GM12875 (cell line): ENCODE measurements around the gene CCDC197.

ENCODE experiments used
- H3K4me3 ChIP-seq: one replicate; pipeline ENCODE4 v1.5.1; 2011; ENCODE audit warnings: low read depth, low read length, control low read depth
- TF ChIP-seq, protein P1 (sequence below): IDR thresholded peaks from 2 replicates; pipeline ENCODE4 v1.5.1; 2011; ENCODE audit warnings: low read depth, mild to moderate bottlenecking, control low read depth, inconsistent platforms, low read length, moderate library complexity, borderline replicate concordance; ENCODE audit not compliant: insufficient read depth

CCDC197 gene

DNA sequence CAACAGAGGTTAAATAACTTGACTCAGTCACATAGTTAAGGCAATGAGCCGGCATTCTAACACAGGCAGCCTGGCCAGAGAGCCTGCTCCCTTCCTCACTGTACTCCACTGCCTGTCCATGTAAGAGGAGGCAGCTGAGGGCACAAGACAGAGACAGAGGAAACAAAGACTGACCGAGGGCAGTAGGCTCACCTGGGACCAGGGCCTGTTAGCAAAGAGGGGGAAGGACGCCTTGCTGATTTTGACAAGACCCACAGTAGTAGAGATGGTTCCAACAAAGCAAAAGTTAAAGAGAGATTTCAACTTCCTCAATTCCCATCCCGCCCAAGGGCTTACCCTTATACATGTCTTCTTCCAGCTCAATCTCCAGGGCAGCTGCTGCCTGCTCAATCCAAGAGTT lies 55.6 kb downstream of the CCDC197 start:
- TF ChIP-seq, protein P1, sequence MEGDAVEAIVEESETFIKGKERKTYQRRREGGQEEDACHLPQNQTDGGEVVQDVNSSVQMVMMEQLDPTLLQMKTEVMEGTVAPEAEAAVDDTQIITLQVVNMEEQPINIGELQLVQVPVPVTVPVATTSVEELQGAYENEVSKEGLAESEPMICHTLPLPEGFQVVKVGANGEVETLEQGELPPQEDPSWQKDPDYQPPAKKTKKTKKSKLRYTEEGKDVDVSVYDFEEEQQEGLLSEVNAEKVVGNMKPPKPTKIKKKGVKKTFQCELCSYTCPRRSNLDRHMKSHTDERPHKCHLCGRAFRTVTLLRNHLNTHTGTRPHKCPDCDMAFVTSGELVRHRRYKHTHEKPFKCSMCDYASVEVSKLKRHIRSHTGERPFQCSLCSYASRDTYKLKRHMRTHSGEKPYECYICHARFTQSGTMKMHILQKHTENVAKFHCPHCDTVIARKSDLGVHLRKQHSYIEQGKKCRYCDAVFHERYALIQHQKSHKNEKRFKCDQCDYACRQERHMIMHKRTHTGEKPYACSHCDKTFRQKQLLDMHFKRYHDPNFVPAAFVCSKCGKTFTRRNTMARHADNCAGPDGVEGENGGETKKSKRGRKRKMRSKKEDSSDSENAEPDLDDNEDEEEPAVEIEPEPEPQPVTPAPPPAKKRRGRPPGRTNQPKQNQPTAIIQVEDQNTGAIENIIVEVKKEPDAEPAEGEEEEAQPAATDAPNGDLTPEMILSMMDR = no peak
- no peak overlapping the region for H3K4me3 ChIP-seq

DNA sequence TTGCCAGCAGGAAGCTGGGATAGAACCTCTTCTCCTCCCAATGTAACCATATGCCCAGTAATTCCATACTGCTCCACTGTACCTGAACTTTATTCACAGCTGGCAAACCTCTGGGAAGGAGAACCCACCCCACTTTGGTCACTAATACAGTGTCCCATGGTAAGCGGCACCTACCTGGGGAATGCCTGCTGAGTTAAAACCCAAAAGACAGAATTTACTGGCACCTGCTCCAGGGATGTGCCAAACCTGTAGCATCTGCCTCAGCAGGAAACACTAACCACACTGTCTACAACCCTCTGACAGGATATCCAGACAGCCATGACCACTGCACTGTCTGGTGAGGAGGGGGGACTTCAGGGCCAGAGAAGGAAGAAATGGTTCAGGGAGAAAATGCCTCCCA lies 57.3 kb downstream of the CCDC197 start:
- TF ChIP-seq, protein P1 = no peak
- no peak overlapping the region for H3K4me3 ChIP-seq

DNA sequence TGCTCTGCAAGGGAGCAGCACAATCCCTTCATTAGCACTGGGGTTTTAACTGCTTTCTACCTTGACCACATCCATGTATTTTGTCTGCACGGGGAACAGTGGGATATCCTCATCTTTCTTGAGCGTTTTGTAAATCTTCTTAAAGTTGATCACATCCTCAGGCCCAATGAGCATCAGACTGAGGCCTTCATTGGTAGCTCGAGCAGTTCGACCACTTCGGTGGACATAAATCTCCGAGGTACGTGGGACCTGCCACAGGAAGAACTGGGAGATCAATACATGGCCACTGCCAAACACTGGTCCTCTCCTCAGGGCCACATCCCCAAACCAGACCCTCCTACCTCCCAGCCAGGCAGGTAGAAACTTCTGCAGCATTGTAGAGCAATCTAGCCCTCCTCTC lies 57.8 kb downstream of the CCDC197 start:
- TF ChIP-seq, protein P1 = no peak
- no peak overlapping the region for H3K4me3 ChIP-seq

DNA sequence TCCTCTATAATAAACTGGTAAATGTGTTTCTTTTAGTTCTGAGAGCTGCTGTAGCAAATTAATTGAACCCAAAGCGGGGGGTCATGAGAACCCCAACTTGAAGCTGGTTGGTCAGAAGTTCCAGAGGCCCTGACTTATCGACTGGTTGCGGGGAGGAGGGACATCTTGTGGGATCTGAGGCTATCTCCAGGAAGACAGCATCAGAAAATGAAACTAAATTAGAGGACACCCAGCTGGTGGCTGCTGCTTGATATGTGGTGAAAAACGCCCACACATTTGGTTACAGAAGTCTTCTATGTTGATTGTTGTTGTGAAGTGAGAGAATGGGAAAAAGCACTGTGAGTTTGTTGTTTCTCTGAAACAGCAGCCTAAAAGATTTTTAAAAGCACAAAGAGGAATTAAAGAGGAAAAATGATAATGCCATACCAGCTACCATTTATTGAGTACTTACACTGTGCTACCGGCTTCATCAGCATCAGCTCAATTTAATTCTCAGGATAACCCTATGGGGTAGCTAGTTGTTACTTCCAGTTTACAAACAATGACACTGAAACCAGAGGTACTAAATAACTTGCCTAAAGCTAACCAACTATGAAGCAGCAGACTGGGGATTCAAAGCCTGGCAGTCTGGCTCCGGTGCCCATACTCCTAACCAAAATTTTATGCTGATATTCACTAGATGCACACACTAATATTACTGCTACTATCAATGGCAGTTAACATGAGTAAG lies 59.6 kb downstream of the CCDC197 start:
- no peak overlapping the region for H3K4me3 ChIP-seq
- TF ChIP-seq, protein P1 = no peak

DNA sequence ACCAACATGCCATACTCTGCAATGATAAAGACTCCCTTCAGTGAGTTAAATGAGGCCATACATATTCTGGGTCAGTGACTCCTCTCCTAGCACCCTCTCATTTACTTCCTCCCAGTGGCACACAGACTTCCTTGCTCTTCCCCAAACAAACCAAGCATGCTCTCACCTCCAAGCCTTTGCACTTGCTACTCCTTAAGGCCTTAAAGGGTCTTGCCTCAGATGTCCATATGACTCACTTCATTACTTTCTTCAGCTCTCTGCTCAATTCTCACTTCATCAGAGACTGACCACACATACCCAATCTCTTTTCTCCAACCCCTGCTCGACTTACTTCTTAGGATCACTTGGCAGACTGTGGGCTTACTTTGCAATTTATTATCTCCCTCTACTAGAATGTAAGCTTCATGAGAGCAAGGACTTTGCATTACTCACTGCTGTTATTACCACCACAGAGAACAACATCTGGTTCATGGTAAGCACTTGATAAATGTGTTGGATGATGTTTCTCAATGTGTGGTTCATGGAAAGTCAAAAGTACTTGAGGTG lies 61.1 kb downstream of the CCDC197 start:
- TF ChIP-seq, protein P1 = no peak

More for the DNA sequence above, 61.1 kb downstream of the CCDC197 start:
- no peak overlapping the region for H3K4me3 ChIP-seq
